GM19467 (cell line): Measurements from ENCODE around the gene TBC1D12.
"Not testable (repeated sequence)": the region's sequence is repeated elsewhere in the genome, so short reads cannot be mapped to it uniquely, and the experiment has no call there.

Source experiments
- ATAC-seq: cut with Tn5 transposase; IDR thresholded peaks from one replicate; pipeline ENCODE4 v1.9.1; 2021; ENCODE audit warnings: mild to moderate bottlenecking, moderate library complexity; ENCODE audit not compliant: unreplicated experiment

Gene TBC1D12

GRCh38 chr10:94450782-94451181 lies 48.4 kb downstream of the TBC1D12 start:
- no peak for ATAC-seq

- ATAC-seq = no peak
These were observed 49.7 kb downstream of the TBC1D12 start for GRCh38 chr10:94451883-94452519.

GRCh38 chr10:94456942-94457341 lies 54.6 kb downstream of the TBC1D12 start:
- ATAC-seq = no peak

- ATAC-seq = no peak
These were observed 57.0 kb downstream of the TBC1D12 start for GRCh38 chr10:94459385-94459784.

- no peak for ATAC-seq
These were observed 59.2 kb downstream of the TBC1D12 start for GRCh38 chr10:94461503-94461902.

- no peak for ATAC-seq
These were observed 59.8 kb downstream of the TBC1D12 start for GRCh38 chr10:94462130-94462529.

- ATAC-seq = no peak
These were observed 63.3 kb downstream of the TBC1D12 start for GRCh38 chr10:94465684-94466083.

- ATAC-seq = no peak
These were observed 79.1 kb downstream of the TBC1D12 start for GRCh38 chr10:94481410-94481809.

- no peak for ATAC-seq
These were observed 81.6 kb downstream of the TBC1D12 start for GRCh38 chr10:94483970-94484369.

- no peak for ATAC-seq
These were observed 82.8 kb downstream of the TBC1D12 start for GRCh38 chr10:94485094-94485493.

GRCh38 chr10:94487575-94487974 lies 85.2 kb downstream of the TBC1D12 start:
- ATAC-seq = no peak

- ATAC-seq = no peak
These were observed 86.8 kb downstream of the TBC1D12 start for GRCh38 chr10:94489107-94489506.

GRCh38 chr10:94489976-94490788 lies 87.8 kb downstream of the TBC1D12 start:
- no peak for ATAC-seq

GRCh38 chr10:94490789-94491039 lies 88.4 kb downstream of the TBC1D12 start:
- no peak for ATAC-seq

GRCh38 chr10:94493463-94493862 lies 91.1 kb downstream of the TBC1D12 start:
- no peak for ATAC-seq

GRCh38 chr10:94496010-94496409 lies 93.7 kb downstream of the TBC1D12 start:
- no peak for ATAC-seq

- no peak for ATAC-seq
These were observed 94.3 kb downstream of the TBC1D12 start for GRCh38 chr10:94496646-94497045.

- no peak for ATAC-seq
These were observed 97.7 kb downstream of the TBC1D12 start for GRCh38 chr10:94500063-94500462.

GRCh38 chr10:94521276-94522250 lies 119.2 kb downstream of the TBC1D12 start:
- ATAC-seq = no peak

GRCh38 chr10:94524146-94524545 lies 121.8 kb downstream of the TBC1D12 start:
- ATAC-seq = no peak

GRCh38 chr10:94524711-94525110 lies 122.4 kb downstream of the TBC1D12 start:
- no peak for ATAC-seq

GRCh38 chr10:94531550-94531949 lies 129.2 kb downstream of the TBC1D12 start:
- not testable (repeated sequence) for ATAC-seq
